Measurements from ENCODE around the gene TMPRSS4. TPM values are rescaled to one million over a fixed set of nuclear protein-coding genes. Genes with fewer than 3 reads are reported as not detected.

Gene TMPRSS4
- total RNA-seq (2014; rRNA removed; shearing (Covaris generic); ENCODE audit: low replicate concordance) = not detected in 2 replicates

GRCh38 chr11:118076754-118077281, at the start of gene TMPRSS4:
Gene TMPRSS4, plus strand, starts transcription at chr11:118077078. Its CDS starts 225 bp downstream, at chr11:118077303.
- DNase-seq (ENCODE audit: low read depth) = no peak
- in situ Hi-C loops (cut with HindIII; ENCODE audit: low pct_unique_long_range_greater_than_20kb, low sequenced_read_pairs) = no loop called here

GRCh38 chr11:118027694-118028093, 49.2 kb upstream of the TMPRSS4 start:
- DNase-seq (ENCODE audit: low read depth) = no peak
- in situ Hi-C loops (cut with HindIII; ENCODE audit: low pct_unique_long_range_greater_than_20kb, low sequenced_read_pairs) = no loop called here

- no peak for DNase-seq (ENCODE audit: low read depth)
- in situ Hi-C loops (cut with HindIII; ENCODE audit: low pct_unique_long_range_greater_than_20kb, low sequenced_read_pairs) = no loop called here
Observed at GRCh38 chr11:118028626-118029025, 48.3 kb upstream of the TMPRSS4 start.

GRCh38 chr11:118033443-118033842, 43.4 kb upstream of the TMPRSS4 start:
- in situ Hi-C loops (cut with HindIII; ENCODE audit: low pct_unique_long_range_greater_than_20kb, low sequenced_read_pairs) = no loop called here
- DNase-seq (ENCODE audit: low read depth) = no peak

GRCh38 chr11:118042141-118042540, 34.7 kb upstream of the TMPRSS4 start:
- in situ Hi-C loops (cut with HindIII; ENCODE audit: low pct_unique_long_range_greater_than_20kb, low sequenced_read_pairs) = no loop called here
- no peak for DNase-seq (ENCODE audit: low read depth)

GRCh38 chr11:118042796-118043195, 34.1 kb upstream of the TMPRSS4 start:
- DNase-seq (ENCODE audit: low read depth) = no peak
- in situ Hi-C loops (cut with HindIII; ENCODE audit: low pct_unique_long_range_greater_than_20kb, low sequenced_read_pairs) = no loop called here

GRCh38 chr11:118045191-118045590, 31.7 kb upstream of the TMPRSS4 start:
- in situ Hi-C loops (cut with HindIII; ENCODE audit: low pct_unique_long_range_greater_than_20kb, low sequenced_read_pairs) = no loop called here

GRCh38 chr11:118046051-118046963, 30.6 kb upstream of the TMPRSS4 start:
- no peak for DNase-seq (ENCODE audit: low read depth)
- in situ Hi-C loops (cut with HindIII; ENCODE audit: low pct_unique_long_range_greater_than_20kb, low sequenced_read_pairs) = no loop called here

More at GRCh38 chr11:118045191-118045590, 31.7 kb upstream of the TMPRSS4 start:
- DNase-seq (ENCODE audit: low read depth) = no peak

- in situ Hi-C loops (cut with HindIII; ENCODE audit: low pct_unique_long_range_greater_than_20kb, low sequenced_read_pairs) = no loop called here
- DNase-seq (ENCODE audit: low read depth) = no peak
Observed at GRCh38 chr11:118046964-118047700, 29.7 kb upstream of the TMPRSS4 start.

- no peak for DNase-seq (ENCODE audit: low read depth)
- in situ Hi-C loops (cut with HindIII; ENCODE audit: low pct_unique_long_range_greater_than_20kb, low sequenced_read_pairs) = no loop called here
Observed at GRCh38 chr11:118047749-118048148, 29.1 kb upstream of the TMPRSS4 start.

GRCh38 chr11:118048472-118049370, 28.2 kb upstream of the TMPRSS4 start:
- in situ Hi-C loops (cut with HindIII; ENCODE audit: low pct_unique_long_range_greater_than_20kb, low sequenced_read_pairs) = no loop called here
- no peak for DNase-seq (ENCODE audit: low read depth)

GRCh38 chr11:118049771-118050170, 27.1 kb upstream of the TMPRSS4 start:
- no peak for DNase-seq (ENCODE audit: low read depth)
- in situ Hi-C loops (cut with HindIII; ENCODE audit: low pct_unique_long_range_greater_than_20kb, low sequenced_read_pairs) = no loop called here

- DNase-seq (ENCODE audit: low read depth) = no peak
- in situ Hi-C loops (cut with HindIII; ENCODE audit: low pct_unique_long_range_greater_than_20kb, low sequenced_read_pairs) = no loop called here
Observed at GRCh38 chr11:118050208-118050891, 26.5 kb upstream of the TMPRSS4 start.

GRCh38 chr11:118051136-118051610, 25.7 kb upstream of the TMPRSS4 start:
- no peak for DNase-seq (ENCODE audit: low read depth)
- in situ Hi-C loops (cut with HindIII; ENCODE audit: low pct_unique_long_range_greater_than_20kb, low sequenced_read_pairs) = no loop called here

GRCh38 chr11:118051611-118052461, 25.0 kb upstream of the TMPRSS4 start:
- in situ Hi-C loops (cut with HindIII; ENCODE audit: low pct_unique_long_range_greater_than_20kb, low sequenced_read_pairs) = no loop called here
- no peak for DNase-seq (ENCODE audit: low read depth)

- in situ Hi-C loops (cut with HindIII; ENCODE audit: low pct_unique_long_range_greater_than_20kb, low sequenced_read_pairs) = no loop called here
- no peak for DNase-seq (ENCODE audit: low read depth)
Observed at GRCh38 chr11:118052581-118053206, 24.2 kb upstream of the TMPRSS4 start.
